Activated T-helper 1 cell treated with Interleukin-2 at 50 U/mL for 16 hours (primary cell): Measurements from ENCODE around the gene LETM1.

Experiments
- DNase-seq: peaks from one replicate; pipeline ENCODE4 v3.0.0-alpha.2; 2020; ENCODE audit warnings: low read depth

The LETM1 gene

DNA sequence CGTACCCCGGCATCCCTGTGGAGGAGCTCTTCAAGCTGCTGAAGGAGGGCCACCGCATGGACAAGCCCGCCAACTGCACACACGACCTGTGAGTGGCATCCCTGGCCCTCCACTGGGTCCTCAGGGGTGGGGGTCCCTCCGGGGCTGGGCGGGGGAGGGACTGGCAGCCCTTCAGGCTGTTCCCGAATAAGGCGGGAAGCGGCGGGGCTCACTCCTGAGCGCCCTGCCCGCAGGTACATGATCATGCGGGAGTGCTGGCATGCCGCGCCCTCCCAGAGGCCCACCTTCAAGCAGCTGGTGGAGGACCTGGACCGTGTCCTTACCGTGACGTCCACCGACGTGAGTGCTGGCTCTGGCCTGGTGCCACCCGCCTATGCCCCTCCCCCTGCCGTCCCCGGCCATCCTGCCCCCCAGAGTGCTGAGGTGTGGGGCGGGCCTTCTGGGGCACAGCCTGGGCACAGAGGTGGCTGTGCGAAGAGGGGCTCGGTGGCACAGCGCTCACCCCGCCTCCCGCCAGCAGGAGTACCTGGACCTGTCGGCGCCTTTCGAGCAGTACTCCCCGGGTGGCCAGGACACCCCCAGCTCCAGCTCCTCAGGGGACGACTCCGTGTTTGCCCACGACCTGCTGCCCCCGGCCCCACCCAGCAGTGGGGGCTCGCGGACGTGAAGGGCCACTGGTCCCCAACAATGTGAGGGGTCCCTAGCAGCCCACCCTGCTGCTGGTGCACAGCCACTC lies 49.2 kb downstream of the LETM1 start:
- DNase-seq, result no peak

DNA sequence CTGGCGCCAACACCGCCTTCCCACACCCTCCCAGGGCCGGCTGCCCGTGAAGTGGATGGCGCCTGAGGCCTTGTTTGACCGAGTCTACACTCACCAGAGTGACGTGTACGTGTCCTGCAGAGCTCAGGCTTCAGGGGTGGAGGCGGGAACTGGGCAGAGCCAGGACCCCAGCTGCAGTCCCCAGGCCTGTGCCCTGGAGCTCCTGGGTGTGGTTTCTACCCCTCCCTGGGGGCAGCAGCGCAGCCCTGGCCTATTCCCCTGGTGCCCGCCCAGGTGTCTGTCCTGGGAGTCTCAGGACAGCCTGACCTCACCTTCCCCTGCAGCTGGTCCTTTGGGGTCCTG lies 49.8 kb downstream of the LETM1 start:
- DNase-seq, result no peak

DNA sequence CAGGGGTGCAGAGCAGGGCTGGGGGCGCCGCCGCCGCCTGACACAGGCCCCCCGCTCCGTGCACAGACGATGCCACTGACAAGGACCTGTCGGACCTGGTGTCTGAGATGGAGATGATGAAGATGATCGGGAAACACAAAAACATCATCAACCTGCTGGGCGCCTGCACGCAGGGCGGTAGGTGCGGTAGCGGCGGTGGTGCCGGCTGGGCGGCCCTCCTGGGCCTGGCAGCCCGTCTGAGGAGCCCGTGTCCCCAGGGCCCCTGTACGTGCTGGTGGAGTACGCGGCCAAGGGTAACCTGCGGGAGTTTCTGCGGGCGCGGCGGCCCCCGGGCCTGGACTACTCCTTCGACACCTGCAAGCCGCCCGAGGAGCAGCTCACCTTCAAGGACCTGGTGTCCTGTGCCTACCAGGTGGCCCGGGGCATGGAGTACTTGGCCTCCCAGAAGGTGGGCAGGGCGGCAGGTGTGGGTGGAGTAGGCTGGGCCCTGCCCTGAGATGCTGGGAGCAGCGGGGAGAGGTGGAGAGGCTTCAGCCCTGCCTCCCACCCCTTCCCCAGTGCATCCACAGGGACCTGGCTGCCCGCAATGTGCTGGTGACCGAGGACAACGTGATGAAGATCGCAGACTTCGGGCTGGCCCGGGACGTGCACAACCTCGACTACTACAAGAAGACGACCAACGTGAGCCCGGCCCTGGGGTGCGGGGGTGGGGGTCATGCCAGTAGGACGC lies 50.3 kb downstream of the LETM1 start:
- no peak for DNase-seq

DNA sequence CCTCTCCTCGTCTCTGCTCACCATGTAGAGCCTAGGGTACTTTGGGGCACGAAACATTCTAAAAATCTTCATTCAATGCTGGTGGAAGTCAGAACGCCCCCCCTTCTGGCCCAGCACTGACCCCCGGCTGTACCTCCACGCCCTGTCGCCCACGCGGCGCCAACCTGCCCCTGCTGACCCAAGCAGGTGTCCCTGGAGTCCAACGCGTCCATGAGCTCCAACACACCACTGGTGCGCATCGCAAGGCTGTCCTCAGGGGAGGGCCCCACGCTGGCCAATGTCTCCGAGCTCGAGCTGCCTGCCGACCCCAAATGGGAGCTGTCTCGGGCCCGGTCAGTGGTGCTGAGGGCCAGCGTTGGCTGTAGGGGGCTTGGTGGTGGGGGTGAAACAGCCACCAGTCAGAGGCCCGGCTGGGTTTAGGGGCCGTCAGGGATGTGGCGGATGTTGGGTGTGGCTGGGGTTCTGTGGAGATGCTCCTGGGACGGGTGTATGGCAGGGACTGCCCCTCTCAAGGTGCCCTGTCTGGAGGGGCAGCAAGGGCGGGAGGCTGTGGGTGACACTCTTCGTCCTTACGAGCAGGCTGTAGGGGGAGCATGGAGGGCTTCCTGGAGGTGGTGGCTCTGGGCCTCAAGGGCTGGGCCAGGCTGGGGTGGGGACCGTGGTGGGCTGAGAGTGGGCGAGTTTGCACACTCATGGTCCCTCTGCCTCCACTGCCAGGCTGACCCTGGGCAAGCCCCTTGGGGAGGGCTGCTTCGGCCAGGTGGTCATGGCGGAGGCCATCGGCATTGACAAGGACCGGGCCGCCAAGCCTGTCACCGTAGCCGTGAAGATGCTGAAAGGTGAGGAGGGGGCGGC lies 51.1 kb downstream of the LETM1 start:
- no peak for DNase-seq

DNA sequence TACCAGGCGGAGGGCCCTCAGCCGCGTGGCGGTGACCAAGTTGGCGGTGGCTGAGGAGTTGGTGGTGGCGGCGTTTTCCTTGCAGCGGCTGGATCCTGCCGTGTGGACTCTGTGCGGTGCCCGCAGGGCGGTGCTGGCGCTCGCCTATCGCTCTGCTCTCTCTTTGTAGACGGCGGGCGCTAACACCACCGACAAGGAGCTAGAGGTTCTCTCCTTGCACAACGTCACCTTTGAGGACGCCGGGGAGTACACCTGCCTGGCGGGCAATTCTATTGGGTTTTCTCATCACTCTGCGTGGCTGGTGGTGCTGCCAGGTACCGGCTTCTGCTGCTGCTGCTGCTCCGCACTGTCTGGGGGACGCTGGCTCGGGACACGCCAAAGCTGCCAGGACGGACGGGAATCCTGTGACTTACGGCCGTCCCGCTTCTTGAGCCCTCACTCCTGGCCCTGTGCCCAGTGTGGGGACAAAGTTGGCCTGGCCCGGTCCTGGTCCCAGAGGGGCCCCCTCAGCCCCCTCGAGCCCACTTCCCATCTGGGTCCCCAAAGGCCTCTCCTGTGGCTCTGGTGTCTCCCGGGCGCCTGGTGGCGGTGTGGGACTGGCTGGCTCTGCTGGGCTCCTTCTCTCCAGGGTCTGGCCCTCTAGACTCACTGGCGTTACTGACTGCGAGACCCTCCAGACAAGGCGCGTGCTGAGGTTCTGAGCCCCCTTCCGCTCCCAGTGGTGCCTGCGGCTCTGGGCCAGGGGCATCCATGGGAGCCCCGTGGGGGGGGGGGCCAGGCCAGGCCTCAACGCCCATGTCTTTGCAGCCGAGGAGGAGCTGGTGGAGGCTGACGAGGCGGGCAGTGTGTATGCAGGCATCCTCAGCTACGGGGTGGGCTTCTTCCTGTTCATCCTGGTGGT lies 52.2 kb downstream of the LETM1 start:
- DNase-seq, result no peak

DNA sequence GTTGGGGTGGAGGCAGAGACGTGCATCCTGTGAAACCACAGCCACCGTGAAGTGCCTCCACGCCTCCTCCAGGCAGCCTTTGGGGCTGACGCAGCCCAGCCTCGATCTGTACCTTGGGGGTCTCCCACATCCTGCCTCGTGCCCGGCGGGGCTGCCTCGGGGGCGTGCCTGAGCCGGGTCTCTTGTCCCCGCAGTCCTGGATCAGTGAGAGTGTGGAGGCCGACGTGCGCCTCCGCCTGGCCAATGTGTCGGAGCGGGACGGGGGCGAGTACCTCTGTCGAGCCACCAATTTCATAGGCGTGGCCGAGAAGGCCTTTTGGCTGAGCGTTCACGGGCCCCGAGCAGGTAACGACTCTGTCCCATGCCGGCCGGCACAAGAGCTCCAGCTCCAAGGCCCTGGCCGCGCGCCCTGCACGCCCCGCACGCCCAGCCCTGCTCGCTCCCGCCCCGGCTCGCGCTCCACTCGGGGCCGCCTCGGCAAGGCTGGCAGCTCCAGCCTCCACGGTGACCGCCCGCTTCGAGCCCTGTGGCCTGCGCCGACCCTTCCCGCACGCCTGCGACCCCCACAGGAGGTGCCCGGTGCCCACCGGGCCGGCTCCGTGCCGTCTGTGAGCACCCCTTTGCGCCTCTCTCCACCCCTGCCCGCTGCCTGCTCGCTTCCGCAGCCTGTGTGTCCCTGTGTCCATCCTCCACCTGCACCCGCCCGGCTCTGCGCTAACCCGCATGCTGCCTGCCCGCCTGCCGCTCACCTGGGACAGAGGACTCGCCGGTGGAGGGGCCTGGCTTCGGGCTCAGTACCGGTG lies 53.0 kb downstream of the LETM1 start:
- DNase-seq, result no peak

DNA sequence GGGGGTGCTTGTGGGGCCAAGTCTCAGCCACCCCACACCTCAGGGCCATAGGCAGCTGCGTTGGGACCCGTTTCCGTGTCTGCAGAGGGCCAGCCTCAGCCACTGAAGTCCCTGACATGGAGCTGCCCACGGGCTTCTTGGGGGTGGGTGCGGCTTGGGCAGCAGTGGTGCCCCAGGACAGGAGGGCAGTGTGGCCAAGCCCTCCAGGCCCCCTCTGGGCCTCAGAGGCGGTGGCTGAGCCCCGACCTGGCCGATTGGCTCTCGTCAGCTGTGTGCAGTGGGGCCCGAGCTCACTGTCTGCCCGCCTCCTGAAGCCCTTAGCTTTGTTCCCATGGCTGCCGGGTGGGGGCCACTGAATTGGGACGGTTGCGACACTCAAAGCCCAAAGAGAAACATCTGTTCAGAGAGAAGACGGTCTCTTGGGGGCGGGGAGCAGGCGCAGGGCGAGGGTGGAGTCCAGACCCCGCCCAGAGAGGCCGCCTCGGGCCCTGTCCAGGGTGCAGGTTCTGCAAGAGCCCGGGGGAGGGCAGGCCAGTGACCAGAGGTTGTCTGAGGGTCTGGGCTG lies 53.7 kb downstream of the LETM1 start:
- no peak for DNase-seq

DNA sequence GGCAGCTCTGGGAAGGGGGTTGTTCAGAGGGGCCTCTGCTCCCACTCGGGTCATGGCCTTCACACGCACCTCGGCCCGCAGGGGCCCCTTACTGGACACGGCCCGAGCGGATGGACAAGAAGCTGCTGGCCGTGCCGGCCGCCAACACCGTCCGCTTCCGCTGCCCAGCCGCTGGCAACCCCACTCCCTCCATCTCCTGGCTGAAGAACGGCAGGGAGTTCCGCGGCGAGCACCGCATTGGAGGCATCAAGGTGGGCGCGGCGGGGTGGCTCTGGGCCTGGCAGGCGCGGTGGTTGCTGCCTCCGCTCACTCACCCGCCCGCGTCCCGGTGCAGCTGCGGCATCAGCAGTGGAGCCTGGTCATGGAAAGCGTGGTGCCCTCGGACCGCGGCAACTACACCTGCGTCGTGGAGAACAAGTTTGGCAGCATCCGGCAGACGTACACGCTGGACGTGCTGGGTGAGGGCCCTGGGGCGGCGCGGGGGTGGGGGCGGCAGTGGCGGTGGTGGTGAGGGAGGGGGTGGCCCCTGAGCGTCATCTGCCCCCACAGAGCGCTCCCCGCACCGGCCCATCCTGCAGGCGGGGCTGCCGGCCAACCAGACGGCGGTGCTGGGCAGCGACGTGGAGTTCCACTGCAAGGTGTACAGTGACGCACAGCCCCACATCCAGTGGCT lies 54.5 kb downstream of the LETM1 start:
- no peak for DNase-seq

DNA sequence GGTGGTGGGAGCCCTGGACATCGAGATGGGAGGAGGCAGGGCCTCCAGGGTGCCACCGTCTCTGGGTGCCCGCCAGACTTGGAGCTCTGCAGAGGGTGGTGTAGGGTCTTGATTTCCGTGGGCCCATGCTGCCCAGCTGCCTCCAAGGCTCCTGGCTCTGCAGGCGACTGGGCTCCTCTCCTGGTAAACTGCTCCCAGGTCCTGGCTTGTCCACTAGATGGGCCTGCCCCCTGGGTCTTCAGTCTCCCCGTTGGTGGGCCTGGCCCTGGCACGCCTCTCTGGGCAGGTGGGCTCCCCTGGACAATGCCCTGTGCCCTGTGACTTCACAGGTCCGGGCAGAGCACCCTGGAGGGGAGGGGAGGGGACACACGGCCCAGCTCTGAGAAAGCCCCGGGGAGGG lies 55.2 kb downstream of the LETM1 start:
- no peak for DNase-seq

DNA sequence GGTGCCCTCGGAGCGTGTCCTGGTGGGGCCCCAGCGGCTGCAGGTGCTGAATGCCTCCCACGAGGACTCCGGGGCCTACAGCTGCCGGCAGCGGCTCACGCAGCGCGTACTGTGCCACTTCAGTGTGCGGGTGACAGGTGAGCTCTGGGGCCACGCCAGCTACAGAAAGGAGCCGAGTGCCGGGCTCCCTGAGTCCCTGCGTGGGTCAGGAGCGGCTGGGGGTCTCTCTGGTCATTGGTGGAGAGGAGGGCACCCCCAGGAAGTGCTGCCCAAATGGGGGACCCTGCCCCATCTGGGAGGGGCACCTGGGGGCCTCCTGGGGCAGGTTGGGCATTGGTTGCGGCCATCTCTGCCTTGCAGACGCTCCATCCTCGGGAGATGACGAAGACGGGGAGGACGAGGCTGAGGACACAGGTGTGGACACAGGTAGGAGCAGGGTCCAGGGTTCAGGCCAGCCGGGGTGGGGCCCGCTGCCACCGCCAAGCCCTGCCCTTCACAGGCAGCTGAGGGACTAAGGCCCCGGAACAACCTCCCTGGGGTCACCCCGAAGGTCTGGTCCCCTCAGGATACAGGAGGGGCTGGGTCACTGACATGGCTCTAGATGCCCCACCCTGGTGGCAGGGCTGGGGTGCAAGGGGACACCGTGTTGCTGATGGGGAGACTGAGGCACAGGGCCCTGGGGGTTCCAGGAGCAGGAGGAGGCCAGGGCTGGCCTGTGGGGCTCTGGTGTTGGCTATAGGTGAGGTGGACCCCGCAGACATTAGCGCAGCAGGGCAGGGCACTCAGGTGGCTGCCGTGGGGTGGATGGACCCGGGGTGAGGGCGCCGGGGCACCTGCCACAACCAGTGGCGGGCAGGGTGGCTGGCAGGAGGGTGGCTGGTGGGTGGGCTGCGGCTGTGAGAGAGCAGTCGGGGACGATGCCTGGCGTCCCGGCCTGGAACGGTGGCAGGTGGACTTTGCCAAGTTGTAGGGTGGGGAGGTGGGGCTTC lies 56.3 kb downstream of the LETM1 start:
- no peak for DNase-seq

DNA sequence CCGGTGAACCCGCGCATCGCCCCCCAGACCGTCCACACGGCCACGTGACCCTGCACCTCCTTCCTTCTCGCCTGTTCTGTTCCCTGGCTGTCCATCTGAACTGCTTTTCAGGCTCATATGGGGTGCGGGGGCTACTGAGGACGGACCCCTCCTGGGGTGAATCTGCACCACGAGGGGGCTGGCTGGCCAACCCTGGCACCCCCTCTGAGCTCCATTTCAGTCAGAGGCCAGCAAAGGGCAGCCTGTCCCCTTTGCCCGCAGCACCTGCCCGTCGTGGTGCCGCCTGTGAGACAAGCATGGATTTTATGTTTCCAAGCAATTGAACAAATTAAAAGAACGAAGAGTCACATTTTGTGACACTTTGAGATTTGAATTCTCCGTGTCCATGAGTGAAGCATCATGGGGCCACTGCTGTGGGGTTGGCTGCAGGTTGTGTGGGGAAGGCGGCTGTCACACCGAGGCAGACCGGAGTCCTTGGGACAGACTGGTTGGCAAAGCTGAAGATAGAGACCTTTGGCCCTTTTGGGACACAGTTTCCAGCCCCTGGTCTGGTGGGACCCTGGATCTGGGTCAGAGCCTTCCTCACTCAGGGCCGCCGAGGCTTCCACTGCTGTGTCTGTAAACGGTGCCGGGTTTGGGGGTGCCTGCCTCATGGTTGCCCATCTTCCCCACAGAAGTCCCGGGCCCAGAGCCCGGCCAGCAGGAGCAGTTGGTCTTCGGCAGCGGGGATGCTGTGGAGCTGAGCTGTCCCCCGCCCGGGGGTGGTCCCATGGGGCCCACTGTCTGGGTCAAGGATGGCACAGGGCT lies 57.2 kb downstream of the LETM1 start:
- DNase-seq, result no peak

DNA sequence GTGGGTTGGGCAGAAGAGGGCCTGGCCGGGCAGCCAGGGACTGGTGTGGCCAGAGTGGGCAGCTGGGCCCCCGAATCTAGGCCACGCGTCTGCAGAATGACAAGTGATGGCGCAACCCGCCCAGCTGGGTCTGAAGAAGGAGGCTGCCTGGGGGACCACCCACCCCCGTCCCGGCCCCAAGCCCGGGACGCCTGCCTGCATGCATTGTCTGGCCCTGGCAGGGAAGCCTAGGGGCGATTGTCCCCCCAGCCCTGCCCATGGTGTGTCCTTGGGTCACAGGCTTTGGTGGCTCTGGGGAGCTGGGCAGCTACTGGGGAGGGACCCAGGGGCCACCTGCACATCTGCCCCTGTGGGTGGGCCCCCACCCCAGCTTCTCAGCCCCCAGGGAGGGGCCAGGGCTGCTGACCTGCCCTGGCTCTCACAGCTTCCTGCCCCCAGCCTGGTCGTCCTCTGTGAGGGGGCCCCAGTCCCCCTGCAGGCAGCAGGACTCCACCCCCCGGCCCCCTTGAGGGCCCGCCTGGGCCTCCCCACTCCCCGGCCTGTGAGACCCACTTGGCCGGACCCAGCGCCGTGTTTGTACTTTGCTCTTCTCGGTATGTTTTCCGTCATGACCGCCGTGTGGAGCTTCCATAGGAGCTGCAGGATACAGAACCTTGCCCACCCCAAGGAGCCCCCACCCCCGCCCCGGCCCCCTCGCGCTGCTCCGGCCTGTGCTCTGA lies 57.9 kb downstream of the LETM1 start:
- DNase-seq, result no peak

DNA sequence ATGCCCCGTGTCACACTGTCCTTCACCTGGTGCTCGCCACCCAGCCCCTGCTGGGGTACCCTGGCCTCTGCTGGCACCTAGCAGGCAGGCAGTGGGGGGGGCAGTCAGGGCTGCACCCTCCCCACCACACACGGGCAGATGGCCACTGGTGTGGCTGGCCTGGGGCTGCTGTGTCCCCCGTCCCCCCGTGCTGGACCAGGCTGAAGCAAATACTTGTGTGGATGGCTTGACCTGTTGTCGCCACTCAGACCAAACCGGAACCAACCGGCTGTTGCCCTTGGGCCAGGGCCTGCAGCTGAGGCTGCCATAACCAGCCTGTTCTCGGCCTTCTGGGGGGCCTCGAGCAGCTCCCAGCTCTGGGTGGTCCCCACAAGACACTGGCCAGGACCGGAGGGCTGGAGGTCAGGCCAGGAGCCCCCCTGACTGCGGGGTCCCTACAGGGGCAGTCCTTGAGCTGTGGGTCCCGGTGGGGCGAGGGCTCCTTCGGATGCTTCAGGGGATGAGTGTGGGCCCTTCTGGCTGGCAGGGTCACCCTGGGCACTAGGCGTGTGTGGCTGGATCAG lies 58.6 kb downstream of the LETM1 start:
- no peak for DNase-seq

DNA sequence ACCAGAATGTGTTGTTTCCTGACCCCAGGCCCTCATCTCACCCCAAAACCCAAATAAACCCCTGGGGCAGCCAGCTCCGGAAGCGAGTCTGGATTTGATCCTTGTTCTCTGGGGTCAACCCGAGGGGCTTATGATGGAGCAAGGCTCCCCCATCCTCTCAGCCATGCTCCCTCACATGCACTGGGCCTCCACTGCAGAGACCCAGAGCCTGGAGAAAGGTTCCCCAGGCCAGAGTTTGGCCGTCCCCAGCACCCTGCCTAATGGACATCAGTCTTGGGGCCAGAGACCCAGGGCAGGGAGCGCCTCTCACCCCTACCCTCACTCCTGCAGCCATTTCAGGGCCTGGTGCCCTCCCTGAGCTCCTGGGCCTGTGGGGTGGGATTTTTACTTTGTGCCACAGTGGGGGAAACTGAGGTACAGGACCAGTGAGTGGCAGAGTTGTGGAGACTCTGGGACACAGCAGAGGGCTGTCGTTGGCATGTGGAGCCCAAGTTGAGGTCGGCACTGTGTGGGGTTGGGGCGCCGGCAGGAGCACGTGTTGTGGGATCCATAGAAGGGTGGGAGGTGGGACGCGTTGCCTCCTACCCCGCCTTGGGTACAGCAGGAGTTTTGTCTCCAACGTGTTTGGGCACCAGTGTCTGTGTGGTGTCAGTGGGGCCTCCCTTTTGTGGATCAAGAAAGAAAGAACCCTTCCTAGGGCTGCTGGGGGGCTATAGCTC lies 59.3 kb downstream of the LETM1 start:
- DNase-seq, result no peak

DNA sequence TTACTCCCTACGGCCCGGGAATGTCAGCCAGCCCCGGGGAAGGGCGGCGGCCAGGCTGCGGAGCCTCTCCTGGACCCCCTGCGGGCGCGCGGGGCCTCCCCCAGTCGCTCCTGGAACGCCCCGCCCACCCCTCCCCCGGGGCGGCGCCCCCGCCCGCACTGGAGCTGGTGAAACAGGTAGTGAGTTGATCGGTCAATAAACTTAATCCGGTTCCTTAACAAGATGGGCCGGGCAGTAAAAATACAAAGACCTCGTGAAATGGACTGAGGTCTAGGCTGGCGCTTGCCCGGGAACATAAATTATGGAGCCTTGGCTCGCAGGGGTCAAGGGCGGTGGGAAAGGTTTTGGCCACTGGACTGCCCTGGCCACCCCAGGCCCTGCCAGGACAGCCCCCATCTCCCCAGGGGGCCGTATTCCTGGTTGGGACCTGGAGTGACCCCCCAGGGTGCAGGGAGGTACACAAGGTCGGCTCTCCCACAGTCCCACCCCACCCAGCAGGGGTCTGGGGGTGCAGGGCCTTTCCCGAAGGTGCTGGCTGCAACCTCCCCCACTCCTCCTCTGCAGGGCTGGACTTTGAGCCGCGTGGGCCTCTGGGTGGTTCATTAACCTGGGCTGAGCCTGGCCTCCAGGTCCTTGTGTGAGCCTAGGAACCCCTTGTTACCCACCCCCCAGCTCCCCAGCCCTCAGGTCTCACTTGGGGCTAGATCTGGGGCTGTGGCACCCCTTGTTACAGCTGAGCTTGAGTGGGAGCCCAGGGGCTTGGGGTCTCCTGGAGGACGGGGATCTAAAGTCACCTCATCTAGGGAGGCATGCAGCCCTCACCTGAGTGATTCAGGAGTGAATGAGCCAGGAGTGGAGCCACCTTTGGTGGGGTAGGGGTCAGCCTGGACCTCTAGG lies 60.4 kb downstream of the LETM1 start:
- no peak for DNase-seq
